Measurements from ENCODE around the gene PKN1. TPM values are rescaled to one million over a fixed set of nuclear protein-coding genes. Genes with fewer than 3 reads are reported as not detected.

PKN1 gene
- total and polyA plus RNA-seq, 9 of the 15 experiments (the other 6 are each of a cell fraction or from before 2014, with no cell fraction given) = 0.30 to 228 (median 77.5) TPM

DNA sequence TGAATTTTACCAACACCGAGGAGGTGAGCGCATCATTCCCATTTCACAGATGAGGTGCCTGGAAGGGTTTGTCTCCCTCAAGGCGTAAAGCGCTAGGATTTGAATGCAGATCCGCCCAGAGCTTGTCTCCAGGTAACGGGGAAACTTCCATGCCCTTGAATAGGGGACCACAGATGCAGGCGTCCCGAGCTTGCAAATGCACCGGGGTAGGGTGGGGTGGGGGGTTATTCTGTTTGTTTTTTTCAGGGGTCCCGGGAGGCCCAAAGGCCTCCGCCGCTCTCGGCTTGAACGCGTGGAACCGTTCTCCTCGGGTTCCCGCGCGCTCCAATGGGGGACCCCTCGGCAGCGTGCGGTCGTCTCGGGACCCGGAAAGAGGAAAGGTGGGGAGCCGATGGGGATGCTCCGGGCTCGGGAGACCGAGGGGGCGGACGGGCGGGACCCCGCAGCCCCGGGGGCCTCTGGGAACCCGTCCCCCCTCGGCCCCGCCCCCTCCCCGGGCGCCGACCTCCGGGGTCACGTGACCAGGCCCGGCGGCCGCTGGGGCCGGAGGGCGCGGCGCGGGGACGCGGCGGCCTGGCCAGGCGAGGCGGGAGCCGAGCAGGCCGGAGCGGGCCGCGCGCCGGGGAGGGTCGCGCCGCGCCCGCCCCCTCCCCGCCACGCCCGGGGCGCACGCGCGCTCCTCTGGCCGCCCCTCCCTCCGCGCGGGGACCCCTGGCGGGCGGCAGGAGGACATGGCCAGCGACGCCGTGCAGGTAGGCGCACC is at the start of gene PKN1 (continued):
- TF ChIP-seq PHF20 (IDR thresholded peaks at IDR 0.05; ENCODE audit: partially characterized antibody) (no peak), RAD51 (IDR thresholded peaks at IDR 0.05; ENCODE audit: borderline replicate concordance, low read depth) (peak; percentile 81), ZNF217 (CRISPR knock-in tag; IDR thresholded peaks at IDR 0.05) (no peak), TFAM (CRISPR knock-in tag; conservative IDR thresholded peaks at IDR 0.05) (no peak), NCOA4 (IDR thresholded peaks at IDR 0.05; ENCODE audit: partially characterized antibody) (no peak), CEBPB (tag; IDR thresholded peaks at IDR 0.05) (no peak), CBX1 (IDR thresholded peaks at IDR 0.05; ENCODE audit: low read depth) (0 out of 2 replicates have a peak, but pooled peaks have one; percentile 32), GATAD2B (IDR thresholded peaks at IDR 0.05; ENCODE audit: borderline replicate concordance) (0 out of 2 replicates have a peak, but pooled peaks have one; percentile 17), NONO (IDR thresholded peaks at IDR 0.05; ENCODE audit: low read depth in 2 of 2, low read length in 1 of 2) (peak in 1 of 2 experiments; percentile 81; a peak in 2 of 4 replicates), PHF8 (IDR thresholded peaks at IDR 0.05; ENCODE audit: borderline replicate concordance, low read length) (peak; percentile 71; the same call in 1 of the 2 replicates), MIER1 (IDR thresholded peaks at IDR 0.05; ENCODE audit: low read depth) (no peak), ZNF408 (CRISPR knock-in tag; IDR thresholded peaks at IDR 0.05; ENCODE audit: low read depth) (no peak), CXXC5 (CRISPR knock-in tag; IDR thresholded peaks at IDR 0.05) (peak; percentile 50; the same call in 1 of the 2 replicates), BRD4 (IDR thresholded peaks at IDR 0.05) (no peak), KAT2B (IDR thresholded peaks at IDR 0.05; ENCODE audit: low read depth, low read length) (no peak)
- TF ChIP-seq, protein P1, sequence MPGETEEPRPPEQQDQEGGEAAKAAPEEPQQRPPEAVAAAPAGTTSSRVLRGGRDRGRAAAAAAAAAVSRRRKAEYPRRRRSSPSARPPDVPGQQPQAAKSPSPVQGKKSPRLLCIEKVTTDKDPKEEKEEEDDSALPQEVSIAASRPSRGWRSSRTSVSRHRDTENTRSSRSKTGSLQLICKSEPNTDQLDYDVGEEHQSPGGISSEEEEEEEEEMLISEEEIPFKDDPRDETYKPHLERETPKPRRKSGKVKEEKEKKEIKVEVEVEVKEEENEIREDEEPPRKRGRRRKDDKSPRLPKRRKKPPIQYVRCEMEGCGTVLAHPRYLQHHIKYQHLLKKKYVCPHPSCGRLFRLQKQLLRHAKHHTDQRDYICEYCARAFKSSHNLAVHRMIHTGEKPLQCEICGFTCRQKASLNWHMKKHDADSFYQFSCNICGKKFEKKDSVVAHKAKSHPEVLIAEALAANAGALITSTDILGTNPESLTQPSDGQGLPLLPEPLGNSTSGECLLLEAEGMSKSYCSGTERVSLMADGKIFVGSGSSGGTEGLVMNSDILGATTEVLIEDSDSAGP (CRISPR knock-in tag; IDR thresholded peaks at IDR 0.05) = no peak
- TF ChIP-seq, protein P2, sequence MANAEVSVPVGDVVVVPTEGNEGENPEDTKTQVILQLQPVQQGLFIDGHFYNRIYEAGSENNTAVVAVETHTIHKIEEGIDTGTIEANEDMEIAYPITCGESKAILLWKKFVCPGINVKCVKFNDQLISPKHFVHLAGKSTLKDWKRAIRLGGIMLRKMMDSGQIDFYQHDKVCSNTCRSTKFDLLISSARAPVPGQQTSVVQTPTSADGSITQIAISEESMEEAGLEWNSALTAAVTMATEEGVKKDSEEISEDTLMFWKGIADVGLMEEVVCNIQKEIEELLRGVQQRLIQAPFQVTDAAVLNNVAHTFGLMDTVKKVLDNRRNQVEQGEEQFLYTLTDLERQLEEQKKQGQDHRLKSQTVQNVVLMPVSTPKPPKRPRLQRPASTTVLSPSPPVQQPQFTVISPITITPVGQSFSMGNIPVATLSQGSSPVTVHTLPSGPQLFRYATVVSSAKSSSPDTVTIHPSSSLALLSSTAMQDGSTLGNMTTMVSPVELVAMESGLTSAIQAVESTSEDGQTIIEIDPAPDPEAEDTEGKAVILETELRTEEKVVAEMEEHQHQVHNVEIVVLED (CRISPR knock-in tag; IDR thresholded peaks at IDR 0.05) = no peak
- TF ChIP-seq, protein P3, sequence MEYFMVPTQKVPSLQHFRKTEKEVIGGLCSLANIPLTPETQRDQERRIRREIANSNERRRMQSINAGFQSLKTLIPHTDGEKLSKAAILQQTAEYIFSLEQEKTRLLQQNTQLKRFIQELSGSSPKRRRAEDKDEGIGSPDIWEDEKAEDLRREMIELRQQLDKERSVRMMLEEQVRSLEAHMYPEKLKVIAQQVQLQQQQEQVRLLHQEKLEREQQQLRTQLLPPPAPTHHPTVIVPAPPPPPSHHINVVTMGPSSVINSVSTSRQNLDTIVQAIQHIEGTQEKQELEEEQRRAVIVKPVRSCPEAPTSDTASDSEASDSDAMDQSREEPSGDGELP (CRISPR knock-in tag; IDR thresholded peaks at IDR 0.05; ENCODE audit: borderline replicate concordance) = 0 out of 2 replicates have a peak, but pooled peaks have one; percentile 17
- TF ChIP-seq, protein P4, sequence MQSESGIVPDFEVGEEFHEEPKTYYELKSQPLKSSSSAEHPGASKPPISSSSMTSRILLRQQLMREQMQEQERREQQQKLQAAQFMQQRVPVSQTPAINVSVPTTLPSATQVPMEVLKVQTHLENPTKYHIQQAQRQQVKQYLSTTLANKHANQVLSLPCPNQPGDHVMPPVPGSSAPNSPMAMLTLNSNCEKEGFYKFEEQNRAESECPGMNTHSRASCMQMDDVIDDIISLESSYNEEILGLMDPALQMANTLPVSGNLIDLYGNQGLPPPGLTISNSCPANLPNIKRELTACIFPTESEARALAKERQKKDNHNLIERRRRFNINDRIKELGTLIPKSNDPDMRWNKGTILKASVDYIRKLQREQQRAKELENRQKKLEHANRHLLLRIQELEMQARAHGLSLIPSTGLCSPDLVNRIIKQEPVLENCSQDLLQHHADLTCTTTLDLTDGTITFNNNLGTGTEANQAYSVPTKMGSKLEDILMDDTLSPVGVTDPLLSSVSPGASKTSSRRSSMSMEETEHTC (IDR thresholded peaks at IDR 0.05) = 0 out of 2 replicates have a peak, but pooled peaks have one; percentile 19
